Activated effector memory CD4-positive, alpha-beta T cell treated with anti-CD3 and anti-CD28 coated beads, Interleukin-2, amount 50 U/mL, for 16 hours (primary cell): ENCODE measurements around the gene CPNE7.
"Not testable (repeated sequence)": the region's sequence is repeated elsewhere in the genome, so short reads cannot be mapped to it uniquely, and the experiment has no call there.

ENCODE experiments used
- DNase-seq: peaks from one replicate; pipeline ENCODE4 v3.0.0-alpha.2; 2020

The CPNE7 gene

DNA sequence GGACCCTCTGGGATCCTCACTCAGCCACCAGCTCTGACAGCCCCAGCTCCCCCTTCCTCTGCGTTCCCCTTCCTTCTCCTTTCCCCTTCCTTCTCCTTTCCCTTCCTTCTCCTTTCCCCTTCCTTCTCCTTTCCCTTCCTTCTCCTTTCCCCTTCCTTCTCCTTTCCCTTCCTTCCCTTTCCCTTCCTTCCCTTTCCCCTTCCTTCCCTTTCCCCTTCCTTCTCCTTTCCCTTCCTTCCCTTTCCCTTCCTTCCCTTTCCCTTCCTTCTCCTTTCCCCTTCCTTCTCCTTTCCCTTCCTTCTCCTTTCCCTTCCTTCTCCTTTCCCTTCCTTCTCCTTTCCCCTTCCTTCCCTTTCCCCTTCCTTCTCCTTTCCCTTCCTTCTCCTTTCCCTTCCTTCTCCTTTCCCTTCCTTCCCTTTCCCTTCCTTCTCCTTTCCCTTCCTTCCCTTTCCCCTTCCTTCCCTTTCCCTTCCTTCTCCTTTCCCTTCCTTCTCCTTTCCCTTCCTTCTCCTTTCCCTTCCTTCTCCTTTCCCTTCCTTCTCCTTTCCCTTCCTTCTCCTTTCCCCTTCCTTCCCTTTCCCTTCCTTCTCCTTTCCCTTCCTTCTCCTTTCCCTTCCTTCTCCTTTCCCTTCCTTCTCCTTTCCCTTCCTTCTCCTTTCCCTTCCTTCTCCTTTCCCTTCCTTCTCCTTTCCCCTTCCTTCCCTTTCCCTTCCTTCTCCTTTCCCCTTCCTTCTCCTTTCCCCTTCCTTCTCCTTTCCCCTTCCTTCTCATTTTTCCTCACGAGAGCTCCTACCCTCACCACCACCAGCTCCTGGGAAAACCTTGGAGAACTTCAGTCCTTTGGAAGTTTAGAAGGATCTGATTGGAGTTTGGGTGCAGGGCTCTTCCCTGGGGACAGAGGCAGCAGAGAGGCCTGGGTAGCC, 59.2 kb downstream of the CPNE7 start:
- not testable (repeated sequence) for DNase-seq

DNA sequence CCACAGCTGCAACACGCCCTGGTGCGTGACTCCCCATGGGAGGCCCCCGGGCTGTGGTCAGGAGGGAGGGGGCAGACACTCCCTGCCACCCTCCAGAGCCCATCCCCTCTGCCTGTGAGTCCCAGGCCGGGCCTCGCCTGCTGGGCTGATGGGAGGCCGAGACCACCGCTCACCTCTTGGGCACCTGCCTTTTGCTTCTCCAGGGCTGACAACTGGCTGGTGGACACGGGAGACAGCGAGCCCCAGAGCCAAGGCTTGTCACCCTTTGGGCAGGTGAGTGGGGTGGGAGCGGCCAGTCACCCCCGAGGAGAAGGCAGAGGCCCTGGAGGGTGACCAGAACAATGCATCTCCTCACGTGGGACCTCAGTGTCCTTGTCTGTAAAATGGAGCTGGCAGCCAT, 61.1 kb downstream of the CPNE7 start:
- no peak for DNase-seq

DNA sequence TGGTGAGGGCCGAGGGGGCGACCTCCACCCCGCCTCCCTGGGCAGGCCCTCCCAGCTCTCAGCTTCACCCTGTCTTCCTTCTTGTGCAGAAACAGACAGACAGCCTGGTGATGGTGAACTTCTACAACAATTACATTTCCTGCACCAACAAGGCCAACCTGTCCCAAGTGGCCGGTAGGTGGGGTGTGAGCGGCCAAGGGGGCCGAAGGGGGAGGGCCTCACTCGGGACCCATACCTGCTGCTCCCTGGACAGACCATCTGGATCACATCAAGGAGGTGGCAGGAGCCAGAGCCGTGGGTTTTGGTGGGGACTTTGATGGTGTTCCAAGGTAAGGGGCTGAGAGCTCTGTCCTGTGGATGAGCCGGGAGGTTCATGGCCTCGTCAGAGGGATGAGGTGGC, 61.8 kb downstream of the CPNE7 start:
- no peak for DNase-seq

DNA sequence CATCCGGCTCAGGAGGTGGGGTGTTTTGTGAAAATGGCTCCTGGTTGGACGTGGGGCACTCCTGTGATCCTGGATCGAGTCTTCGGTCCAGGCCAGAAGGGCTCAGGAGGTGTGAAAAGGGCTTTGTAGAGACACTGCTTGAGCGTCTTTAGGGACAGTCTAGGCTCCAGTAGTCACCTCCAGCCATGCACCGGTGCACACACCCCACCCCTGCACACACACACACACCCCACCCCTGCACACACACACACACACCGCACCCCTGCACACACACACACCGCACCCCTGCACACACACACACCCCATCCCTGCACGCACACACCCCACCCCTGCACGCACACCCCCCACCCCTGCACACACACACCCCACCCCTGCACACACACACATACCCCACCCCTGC, 62.9 kb downstream of the CPNE7 start:
- no peak for DNase-seq

GRCh38 chr16:89639385-89639784, 63.8 kb downstream of the CPNE7 start:
- DNase-seq, result no peak

DNA sequence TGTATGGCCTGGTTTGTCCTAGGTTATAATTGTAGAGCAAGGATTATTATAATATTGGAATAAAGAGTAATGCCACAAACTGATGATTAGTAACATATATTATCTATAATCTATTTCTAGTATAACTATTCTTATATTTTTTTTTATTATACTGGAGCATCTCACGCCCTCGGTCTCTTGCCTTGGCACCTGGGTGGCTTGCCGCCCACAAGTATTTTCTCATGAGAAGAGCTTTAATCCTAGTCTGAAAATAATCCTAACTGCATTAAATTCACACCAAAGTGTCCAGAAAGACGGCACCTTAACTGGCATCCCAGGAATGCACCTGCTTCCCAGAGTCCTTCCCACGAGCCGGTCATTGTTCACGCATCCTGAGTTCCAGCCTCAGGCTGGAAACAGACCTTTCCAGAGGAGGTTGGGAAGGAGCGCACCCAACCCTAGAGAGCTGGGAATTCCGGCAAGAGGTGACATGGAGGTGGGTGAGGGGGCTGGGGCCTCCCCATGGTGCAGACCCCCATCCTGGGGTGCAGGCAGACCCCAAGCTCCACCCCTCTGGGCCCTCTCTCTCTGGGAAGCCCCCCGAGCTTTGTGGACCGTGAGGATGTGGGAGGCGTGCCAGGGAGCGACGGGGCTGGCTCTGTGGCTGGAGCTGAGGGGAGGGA, 66.0 kb downstream of the CPNE7 start:
- no peak for DNase-seq

DNA sequence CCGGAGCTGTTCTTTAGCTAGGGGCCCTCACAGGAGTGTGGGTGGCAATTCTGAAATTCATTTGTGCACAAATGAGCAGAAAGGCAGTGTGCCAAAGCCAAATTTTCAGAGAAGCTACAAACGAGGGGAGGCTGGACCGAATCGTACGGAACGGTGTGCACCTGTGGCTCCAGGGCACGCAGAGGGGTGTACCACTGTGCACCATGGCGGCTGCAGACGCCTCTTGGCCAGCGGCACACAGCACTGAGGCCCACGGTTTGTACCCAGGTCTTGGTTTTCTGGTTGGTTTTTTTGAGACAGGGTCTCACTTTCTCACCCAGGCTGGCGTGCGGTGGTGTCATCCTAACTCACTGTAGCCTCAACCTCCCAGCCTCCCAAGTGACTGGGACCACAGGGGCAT, 67.0 kb downstream of the CPNE7 start:
- DNase-seq, result no peak

GRCh38 chr16:89643769-89644300, 68.3 kb downstream of the CPNE7 start:
- no peak for DNase-seq

GRCh38 chr16:89645122-89645521, 69.6 kb downstream of the CPNE7 start:
- no peak for DNase-seq

GRCh38 chr16:89646270-89646669, 70.7 kb downstream of the CPNE7 start:
- no peak for DNase-seq
